GM15510 (cell line): ENCODE data around the gene ATP10A.

Experiments used
- POLR2A ChIP-seq: IDR thresholded peaks from 3 replicates; pipeline ENCODE4 v1.6.1; 2011; ENCODE audit warnings: borderline replicate concordance; ENCODE audit not compliant: insufficient read length; ENCODE audit errors: extremely low read depth

The ATP10A gene

DNA sequence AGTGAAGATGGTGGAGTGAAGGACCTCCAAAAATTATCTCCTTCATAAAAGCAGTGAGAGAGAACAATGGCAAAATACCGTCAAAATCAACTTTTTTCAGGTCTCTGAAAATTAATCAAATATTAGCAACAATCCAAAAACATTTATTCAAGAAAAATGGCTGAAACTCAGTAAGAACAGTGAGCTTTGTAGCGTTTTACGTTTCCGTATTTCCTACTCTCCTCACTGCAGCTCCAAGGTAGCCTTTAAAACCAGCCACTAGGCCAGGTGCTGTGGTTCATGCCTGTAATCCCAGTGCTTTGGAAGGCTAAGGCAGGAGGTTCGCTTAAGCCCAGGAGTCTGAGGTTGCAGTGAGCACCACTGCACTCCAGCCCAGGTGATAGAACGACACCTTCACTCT lies 38.5 kb downstream of the ATP10A start:
- no peak for TF ChIP-seq POLR2A

DNA sequence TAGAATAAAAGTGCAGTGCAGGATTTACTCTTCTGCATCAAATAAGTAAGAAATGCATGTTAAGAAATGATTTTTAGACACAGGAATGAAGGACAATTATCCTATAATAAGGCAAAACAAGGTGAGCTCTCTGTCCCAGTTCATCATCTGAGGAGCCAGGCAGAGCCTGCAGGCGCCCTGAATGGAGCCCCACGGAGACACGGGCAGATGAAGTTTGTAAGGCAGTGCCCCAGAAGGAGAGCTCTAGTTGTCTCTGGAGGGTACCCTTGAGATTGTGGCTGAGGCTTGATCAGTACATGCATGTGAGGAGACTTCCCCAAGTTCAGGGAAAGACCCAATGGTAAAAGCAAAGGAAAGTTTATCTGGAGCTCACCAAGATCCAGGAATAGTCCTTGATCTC lies 50.3 kb downstream of the ATP10A start:
- no peak for TF ChIP-seq POLR2A

DNA sequence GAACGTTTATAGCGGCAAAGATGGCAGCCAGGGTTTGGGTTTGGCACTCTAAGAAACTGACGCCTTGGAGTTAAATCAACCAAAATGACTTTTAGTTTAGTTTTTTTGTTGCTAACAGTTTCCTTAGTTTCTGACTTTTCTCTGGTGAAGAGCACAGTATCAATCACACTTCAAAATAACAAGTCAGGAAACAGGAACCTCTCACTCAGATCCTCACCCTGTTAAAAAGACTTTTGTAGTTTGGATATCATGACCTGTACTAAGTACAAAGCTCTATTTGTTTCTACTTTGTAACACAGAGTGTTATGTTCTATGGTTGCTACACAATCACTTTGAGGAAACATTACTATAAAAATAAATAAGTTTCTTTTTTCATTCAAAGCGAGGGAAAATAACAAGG lies 51.1 kb downstream of the ATP10A start:
- no peak for TF ChIP-seq POLR2A

DNA sequence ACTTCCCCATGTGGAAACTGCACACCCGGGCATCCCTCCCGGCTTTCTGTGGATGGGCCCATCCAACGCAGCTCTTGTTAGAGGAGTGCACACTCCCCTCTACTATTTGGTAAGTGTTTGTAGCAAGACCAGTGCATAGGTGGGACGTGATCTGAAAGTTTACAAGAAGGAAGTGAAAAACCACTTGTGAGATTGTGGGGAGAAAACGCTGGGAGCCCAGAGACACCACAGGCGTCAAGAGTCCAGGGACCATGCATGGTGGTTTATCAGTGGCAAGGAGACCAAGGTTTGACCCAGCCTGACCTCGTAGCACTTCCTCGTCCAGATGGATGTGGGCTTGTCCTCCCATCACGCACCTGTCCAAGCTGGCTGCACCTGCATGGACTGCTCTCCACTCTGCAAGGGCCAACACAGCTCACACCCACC lies 51.6 kb downstream of the ATP10A start:
- TF ChIP-seq POLR2A, result no peak

- no peak for TF ChIP-seq POLR2A
Measured at GRCh38 chr15:25810631-25811091, 52.5 kb downstream of the ATP10A start.

DNA sequence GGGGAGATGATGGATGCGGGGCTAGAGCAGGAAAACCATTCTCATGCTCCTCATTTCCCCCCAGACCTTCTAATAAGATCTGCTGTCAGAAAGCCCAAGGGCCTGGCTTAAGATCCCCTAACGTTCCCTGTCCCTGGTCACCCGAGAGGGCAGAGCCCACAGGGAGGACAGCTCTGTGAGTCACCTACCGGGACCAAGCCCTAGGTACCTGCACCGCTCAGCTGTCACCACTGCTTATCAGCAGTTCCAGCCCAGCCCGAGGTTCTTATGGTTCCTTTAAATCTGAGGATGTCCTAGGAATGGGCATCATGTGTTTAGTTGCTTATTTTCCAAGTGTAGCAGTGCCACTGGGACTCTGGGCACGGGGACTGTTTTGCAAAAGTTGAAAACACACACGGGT lies 53.0 kb downstream of the ATP10A start:
- no peak for TF ChIP-seq POLR2A

DNA sequence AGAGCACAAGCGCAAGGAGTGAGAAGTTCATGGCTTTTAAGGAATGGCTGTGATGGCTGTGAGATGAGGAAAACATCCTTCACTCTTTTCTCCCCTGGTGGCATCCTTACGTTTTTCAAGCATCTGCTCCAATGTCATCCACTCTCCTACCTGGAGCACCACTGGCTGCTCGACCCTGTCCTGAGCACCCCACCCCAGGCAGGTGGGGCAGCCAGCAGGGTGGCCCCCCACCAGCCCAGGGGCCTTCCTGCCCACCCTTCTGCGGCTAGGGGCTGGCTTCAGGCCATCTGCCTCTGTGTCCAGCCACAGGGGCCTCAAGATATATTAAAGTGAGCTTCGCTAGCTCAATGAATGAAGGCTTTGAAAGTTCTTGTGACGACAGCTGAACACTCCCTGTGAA lies 56.1 kb downstream of the ATP10A start:
- no peak for TF ChIP-seq POLR2A

DNA sequence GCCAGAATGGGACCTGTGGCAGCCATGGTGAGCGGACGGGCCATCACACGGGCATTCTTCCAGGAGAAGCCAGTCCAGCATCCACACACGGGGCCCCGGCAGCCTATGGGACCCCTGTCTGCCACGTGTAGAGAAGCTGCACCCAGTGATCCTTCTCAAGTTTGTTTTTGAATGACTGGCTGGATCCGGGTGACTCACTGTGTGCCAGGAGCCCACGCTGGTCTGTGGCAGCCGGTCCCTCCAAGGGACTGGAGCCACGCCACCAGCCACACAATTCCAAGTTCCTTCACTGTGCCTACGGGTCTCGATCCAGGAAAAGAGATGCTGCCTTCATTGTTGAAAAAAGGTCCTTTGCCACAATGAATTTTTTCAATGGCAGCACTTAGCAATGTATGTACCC lies 58.1 kb downstream of the ATP10A start:
- no peak for TF ChIP-seq POLR2A

DNA sequence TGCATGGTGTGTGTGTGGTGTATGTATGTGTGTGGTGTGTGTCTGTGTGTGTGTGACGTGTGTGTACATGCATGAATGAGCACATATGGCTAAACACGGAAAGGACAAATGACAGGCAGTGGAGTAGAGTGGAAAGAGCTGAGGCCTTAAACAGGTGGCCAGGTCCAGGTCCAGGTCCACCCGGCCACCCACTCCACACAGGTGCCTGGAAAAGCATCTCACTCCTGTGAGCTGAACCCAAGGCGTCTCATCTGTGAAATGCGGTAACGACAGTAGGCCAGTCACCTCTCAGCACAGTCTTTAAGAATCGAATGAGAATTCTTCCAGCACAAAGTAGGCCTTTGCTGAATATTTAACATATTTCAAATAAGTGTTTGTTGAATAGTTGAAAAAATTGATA lies 58.7 kb downstream of the ATP10A start:
- TF ChIP-seq POLR2A, result no peak

DNA sequence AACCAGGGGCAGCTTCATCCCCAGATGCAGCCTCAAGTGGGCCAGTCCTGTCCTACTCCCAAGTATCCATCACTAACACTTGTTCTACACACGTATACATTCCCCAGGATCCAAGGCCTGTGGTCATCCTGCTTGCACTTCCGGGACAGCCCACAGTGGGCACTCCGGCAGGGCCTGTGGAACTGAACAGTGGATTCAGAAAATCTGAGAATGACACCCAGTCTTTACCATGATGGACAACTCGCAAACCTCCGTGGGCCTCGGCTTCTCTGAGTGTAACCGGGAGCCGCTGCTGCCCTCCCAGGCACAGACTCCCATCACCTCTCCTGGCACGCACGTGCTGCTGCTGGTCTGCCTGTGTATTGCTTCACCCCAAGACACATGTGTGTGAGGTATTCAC lies 59.6 kb downstream of the ATP10A start:
- no peak for TF ChIP-seq POLR2A

DNA sequence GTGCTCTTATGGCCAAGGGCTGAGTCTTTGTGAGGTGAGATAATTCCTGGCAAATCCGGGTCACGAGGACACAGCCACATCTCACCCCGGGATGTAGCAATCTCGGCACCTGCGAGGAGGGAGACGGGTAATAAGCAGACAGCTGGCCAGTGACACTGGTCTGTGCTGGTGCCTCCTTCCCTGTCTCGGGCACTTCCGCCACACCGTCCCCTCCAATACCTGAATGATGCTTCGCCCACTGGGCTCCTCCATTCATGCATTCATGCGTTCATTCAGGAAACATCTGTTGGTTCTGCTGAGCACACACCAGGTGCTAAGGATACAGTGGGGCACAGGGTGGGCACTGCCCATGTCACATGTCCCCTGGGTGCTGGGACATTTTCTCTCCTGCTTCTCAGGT lies 60.1 kb downstream of the ATP10A start:
- TF ChIP-seq POLR2A, result no peak

DNA sequence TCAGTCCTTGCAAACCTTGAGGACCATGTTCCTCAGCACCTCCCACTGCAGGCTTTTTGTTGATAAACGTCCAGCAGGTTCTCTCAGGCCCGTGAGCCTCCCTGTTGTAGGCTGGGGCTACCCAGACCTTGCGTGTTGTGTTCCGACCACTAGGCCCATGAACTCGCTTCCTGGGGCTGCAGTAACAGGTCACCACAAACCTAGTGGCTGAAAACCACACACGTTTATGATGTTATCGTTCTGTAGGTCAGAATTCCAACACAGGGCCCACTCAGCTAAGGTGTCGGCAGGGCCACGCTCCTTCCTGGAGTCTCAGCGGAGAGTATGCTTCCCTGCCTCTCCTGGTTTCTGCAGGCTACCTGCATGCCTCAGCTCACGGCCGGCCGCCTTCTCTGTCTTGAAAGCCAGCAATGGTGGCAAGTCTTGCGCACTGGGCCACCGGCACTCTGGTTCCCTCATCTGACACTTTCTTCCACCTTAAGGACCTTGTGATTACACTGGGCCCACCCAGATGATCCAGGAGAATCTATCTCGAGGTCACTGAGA lies 60.8 kb downstream of the ATP10A start:
- TF ChIP-seq POLR2A, result no peak

- TF ChIP-seq POLR2A, result no peak
Measured at GRCh38 chr15:25801586-25802284, 61.4 kb downstream of the ATP10A start.

- no peak for TF ChIP-seq POLR2A
Measured at GRCh38 chr15:25800761-25801515, 62.2 kb downstream of the ATP10A start.

GRCh38 chr15:25799906-25800700 lies 63.0 kb downstream of the ATP10A start:
- no peak for TF ChIP-seq POLR2A

- TF ChIP-seq POLR2A, result no peak
Measured at GRCh38 chr15:25797936-25798901, 64.9 kb downstream of the ATP10A start.
